ENCODE results near the gene LCN12.
A peak's percentile ranks its signal among the peaks of the same experiment; 100 is the strongest.
"Not testable (repeated sequence)": the region's sequence is repeated elsewhere in the genome, so short reads cannot be mapped to it uniquely, and the experiment has no call there.

The LCN12 gene

DNA sequence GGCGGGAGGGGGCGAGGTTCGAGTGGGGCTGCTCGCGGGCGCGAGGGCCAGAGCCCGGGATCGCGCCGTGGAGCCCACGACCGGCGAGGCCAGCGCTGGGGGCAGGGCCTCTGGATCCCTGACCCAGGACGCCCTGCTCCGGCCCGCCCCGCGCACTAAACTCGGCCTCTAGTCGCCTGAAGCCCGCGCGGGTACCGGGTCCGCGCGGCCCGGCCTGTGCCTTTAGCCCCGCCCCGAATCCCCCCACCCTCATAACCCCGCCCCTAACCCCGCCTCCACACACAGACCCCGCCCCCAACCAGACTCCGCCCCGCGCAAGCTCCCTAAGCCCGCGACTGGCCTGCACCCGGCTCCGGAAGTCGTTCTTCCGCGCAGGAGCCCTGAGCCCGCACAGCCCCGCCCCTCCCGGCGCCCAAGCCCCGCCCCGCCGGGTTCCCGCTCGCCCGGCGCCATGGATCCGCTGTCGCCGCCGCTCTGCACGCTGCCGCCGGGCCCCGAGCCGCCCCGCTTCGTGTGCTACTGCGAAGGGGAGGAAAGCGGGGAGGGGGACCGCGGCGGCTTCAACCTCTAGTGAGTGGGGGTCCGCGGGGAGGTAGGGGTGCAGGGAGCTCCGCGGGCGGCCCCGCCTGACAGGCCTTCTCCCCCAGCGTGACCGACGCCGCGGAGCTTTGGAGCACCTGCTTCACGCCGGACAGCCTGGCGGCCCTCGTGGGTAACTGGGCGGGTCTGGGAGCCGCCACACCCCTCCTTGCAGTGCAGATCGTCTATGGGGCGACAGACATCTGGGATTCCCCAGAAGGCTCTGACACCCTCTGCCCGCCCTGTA lies 40.1 kb downstream of the LCN12 start, which contains the start of gene PAXX:
TSS of gene PAXX (plus strand) at position 430 of the 826 bp plus-strand sequence. CDS start at position 452, 22 bp downstream.
- DNase-seq = peak; percentile 81

DNA sequence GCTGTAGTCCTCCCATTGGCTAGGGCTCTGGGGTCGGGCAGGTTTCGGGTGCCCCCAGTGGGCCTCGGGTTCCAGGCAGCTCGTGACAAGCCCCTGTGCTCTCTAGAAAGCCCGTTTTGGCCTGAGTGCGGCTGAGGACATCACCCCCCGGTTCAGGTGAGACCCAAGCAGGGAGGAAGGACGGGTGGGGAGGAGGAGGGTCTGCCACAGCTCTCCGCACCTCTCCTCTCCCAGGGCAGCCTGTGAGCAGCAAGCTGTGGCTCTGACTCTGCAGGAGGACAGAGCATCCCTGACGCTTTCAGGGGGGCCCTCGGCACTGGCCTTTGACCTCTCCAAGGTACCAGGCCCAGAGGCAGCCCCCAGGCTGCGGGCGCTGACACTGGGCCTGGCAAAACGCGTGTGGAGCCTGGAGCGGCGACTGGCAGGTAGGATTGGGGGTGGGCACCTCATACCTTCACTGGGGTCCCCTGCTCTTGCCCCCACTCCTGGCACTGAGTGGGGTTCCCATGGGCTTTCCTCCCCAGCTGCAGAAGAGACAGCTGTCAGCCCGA lies 40.8 kb downstream of the LCN12 start:
- DNase-seq = no peak

DNA sequence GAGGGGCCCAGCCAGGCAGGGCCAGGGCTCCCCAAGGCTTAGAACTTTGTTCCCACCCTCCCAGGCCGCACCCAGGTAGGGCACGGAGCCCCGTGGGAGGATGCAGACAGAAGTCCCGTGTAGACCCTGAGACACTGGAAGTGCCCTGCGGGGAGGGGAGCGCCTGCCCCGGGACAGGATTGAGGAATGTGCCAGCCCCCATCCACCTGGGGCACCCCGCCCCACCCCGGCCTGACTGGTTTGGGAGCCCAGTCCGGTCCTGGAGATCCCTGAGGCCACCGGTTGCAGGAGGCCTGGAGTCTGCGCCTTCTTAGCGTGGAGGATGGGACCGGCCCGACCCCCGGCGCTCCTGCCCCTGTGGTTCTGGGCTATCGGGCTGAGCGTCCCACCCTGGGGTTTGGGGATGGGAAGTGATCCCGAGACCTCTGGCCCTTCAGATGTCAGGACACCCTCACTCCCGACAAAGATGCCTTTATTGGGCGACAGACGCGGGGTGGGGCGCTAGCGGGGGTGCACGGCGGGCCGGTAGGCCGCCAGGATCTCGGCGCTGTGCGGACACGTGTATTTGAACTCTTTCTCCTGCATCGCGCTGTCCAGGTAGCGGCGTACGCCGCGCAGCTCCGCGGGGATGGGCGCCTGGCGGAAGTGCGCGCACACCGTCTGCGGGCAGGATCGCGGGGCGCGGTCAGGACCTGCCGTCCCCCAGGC lies 42.3 kb downstream of the LCN12 start:
- DNase-seq = no peak

- no peak for DNase-seq
Measured at GRCh38 chr9:136994888-136995230, 42.8 kb downstream of the LCN12 start.

GRCh38 chr9:136995362-136995761 lies 43.3 kb downstream of the LCN12 start:
- no peak for DNase-seq

DNA sequence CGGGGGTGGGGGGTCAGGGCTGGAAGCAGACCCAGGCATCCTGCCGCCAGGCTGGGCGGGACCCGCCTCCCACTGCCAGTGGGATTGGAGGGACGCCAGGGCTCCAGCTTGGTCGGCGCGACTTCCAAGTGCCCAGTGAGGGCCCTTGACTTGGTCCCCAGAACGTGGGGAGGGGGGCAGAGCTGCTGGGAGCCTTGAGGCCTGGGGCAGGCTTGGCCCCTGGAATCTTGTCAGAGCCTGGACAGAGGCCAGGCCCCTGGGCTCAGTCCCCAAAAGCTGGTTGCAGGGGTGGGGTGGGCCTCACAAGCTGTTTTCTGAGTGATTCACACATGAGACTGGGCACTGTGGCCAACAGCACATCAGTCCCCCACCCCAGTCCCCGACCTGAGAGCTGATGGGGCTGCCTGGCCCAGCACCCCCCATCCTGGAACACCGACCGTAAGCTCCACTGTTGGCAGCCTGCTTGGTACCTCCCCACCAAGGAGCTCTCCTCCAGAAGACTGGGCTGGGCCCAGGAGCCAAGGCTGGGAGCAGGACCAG lies 43.8 kb downstream of the LCN12 start:
- no peak for DNase-seq

DNA sequence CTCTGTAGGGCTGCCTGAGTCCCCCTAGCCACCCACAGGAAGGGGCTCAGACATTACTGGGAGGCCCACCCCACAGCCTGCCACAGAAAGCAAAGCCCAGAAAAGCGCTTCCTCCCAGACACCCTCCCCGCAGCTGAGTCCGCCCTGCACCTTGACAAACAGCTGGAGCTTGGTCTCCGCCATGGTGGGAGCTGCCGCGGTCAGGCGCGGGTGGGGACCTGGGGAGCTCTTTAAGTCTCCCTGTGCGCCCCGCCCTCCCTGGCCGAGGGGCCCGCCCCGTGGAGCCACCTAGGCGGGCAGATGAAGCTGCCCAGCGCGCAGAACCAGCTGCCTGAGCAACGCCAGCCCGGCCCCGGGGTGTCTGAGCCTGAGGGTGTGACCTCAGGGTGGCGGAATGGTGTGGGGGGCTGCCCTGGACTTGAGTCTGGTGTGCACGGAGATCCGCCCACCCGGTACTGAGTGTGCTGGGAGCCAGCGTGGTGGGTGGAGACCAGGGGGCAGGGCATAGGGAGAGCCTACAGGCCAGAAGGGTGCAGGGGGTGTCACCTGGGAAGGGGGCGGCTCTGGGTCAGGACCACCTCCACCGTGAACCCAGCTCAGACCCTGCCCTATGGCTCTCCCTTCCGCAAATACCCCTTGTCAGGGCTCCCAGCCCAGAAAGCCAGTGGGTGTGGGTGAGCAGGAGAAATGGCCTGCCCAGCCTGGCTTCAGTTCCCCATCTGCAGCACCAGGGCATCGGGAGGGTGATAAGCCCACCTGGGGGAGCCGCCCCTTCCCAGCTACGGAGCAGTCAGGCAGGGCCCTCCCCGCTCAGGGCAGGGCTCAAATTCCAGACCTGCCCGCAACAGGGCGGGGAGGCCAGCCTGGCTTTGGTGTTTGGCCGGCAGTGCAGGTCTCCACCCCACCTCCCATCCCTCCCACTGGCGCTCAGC lies 44.6 kb downstream of the LCN12 start, which contains the start of gene CLIC3:
TSS of gene CLIC3 (minus strand) at position 208 of the 932 bp plus-strand sequence. CDS start at position 183, 25 bp downstream.
- no peak for DNase-seq

DNA sequence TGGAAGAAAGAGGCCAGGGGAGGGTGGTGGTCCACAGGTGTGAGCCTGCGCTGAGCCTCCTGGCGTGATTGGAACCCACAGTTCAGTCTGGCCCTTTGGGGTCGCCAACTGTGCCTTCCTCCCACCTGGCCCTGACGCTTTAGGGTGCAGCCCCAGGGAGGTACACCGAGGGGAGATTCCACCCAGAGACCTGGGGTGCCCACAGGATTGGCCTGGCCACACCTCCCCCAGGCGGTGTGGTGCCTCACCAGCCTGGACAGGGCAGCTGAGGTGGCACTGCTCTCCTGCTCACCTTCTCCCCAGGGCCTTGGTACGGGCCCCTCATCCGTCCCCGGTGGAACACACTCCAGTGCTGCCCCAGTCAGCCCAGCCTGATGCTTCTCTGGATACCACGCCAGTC lies 45.3 kb downstream of the LCN12 start:
- DNase-seq = no peak

- no peak for DNase-seq
Measured at GRCh38 chr9:136997830-136998234, 45.8 kb downstream of the LCN12 start.

DNA sequence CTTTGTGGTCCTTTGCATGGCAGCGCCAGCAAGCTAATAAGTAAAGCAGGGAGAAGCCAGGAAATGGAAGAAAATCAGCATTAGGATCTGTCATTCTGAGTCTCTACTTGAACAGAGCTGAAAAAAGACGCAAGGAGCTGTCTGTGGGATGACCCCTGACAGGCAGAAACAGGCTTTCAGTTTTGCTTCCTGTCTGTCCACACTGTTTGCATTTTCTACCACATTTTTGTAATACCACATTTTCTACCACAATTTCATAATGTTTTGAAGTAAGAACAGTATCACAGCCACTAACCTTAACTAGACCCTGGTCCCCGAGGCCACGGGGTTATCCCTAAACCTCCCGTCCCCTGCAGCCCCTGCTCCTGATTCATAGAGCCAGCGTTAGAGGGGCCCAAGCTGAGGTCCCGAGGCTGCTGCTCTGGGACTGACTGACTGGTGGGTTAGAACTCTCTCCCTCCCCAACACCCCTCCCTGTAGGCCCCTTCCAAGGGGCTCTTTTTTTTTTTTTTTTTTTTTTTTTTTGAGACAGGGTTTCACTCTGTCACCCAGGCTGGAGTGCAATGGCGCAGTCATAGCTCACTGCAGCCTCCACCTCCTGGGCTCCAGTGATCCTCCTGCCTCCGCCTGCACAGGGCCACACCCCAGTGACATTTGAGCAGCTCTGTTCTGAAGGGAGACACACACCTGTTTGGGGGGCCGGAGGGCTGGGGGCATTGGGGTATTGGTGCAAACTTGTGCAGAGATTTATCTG lies 48.3 kb downstream of the LCN12 start:
- peak; percentile 36 for DNase-seq

GRCh38 chr9:137001857-137002645 lies 50.0 kb downstream of the LCN12 start:
- DNase-seq = no peak

GRCh38 chr9:137002646-137003041 lies 50.6 kb downstream of the LCN12 start:
- no peak for DNase-seq

- DNase-seq = not testable (repeated sequence)
Measured at GRCh38 chr9:137004285-137004684, 52.2 kb downstream of the LCN12 start.
